Panc1 (cell line): ENCODE results near the gene DALRD3. TPM values are rescaled to one million over a fixed set of nuclear protein-coding genes. Genes with fewer than 3 reads are reported as not detected.

ENCODE experiments used
- ATAC-seq: fragments of 200-7000 bp; cut with Tn5 transposase; 2 replicates; pipeline ENCODE4 v1.9.1; 2020; ENCODE audit warnings: mild to moderate bottlenecking, moderate library complexity
- BruUV-seq: library from RNA; stranded (reverse); fragments of 400-500 nt; replicated peaks from 2 replicates; lab custom pipeline; 2021; lab: Mats Ljungman, UMichigan
- CTCF ChIA-PET: fragments of 300-600 bp; sonication (Branson Sonifier 250); formaldehyde crosslinking; loops from one replicate; lab custom pipeline; 2022; ENCODE audit warnings: antibody characterized with exemption; lab: Charles Lee
- POLR2A ChIA-PET: fragments of 300-600 bp; sonication (Branson Sonifier 250); formaldehyde crosslinking; loops from one replicate; lab custom pipeline; 2022; ENCODE audit warnings: antibody characterized with exemption; lab: Charles Lee
- DNase-seq: peaks from one replicate; pipeline ENCODE4 v3.0.0-alpha.2; 2010; ENCODE audit warnings: low read depth, low spot score
- H3K27ac ChIP-seq: 2 replicates; pipeline ENCODE4 v1.5.1; 2011; ENCODE audit warnings: mild to moderate bottlenecking, low read length, inconsistent platforms
- H3K27me3 ChIP-seq: fragments of 200-500 bp; sonication (Bioruptor generic); 2 replicates; pipeline ENCODE4 v1.6.0; 2014; ENCODE audit warnings: low read length, inconsistent platforms; ENCODE audit not compliant: control insufficient read depth, insufficient read depth
- H3K36me3 ChIP-seq: fragments of 200-500 bp; sonication (Bioruptor generic); 2 replicates; pipeline ENCODE4 v1.5.1; 2014; ENCODE audit warnings: inconsistent platforms, mild to moderate bottlenecking, low read length, moderate library complexity; ENCODE audit not compliant: control insufficient read depth, insufficient read depth
- H3K4me1 ChIP-seq: 2 replicates; pipeline ENCODE4 v1.5.1; 2011; ENCODE audit warnings: inconsistent platforms, mild to moderate bottlenecking, low read length, moderate library complexity; ENCODE audit not compliant: control insufficient read depth, insufficient read depth
- H3K4me3 ChIP-seq, 2 experiments: 2 replicates each; pipeline ENCODE4 v1.5.1; 2011 to 2012; ENCODE audit warnings: low read depth in 2 of 2, low read length in 2 of 2, mild to moderate bottlenecking in 2 of 2, inconsistent platforms in 1 of 2, moderate library complexity in 1 of 2
- H3K9me3 ChIP-seq: fragments of 200-500 bp; sonication (Bioruptor generic); 2 replicates; pipeline ENCODE4 v1.5.1; 2014; ENCODE audit warnings: low read depth, mild to moderate bottlenecking, inconsistent platforms, low read length, moderate library complexity; ENCODE audit not compliant: control insufficient read depth, insufficient read depth
- CTCF ChIP-seq: fragments of 450-650 bp; IDR thresholded peaks from 2 replicates; pipeline ENCODE4 v1.5.1; 2017; ENCODE audit warnings: mild to moderate bottlenecking
- POLR2AphosphoS5 ChIP-seq: IDR thresholded peaks from 2 replicates; pipeline ENCODE4 v1.6.1; 2012; ENCODE audit warnings: mild to moderate bottlenecking, low read depth, low read length, moderate library complexity
- REST ChIP-seq, 2 experiments: IDR thresholded peaks; 2 replicates each; pipeline ENCODE4 v1.6.1; 2011 to 2012; ENCODE audit warnings: low read depth in 2 of 2, control low read depth in 1 of 2, low read length in 1 of 2, mild to moderate bottlenecking in 1 of 2, moderate library complexity in 1 of 2; ENCODE audit not compliant: insufficient read depth in 1 of 2
- SIN3A ChIP-seq: IDR thresholded peaks from 2 replicates; pipeline ENCODE4 v1.6.1; 2012; ENCODE audit warnings: low read depth, mild to moderate bottlenecking, low read length, moderate library complexity, borderline replicate concordance; ENCODE audit not compliant: insufficient read depth
- TCF7L2 ChIP-seq: IDR thresholded peaks from 2 replicates; pipeline ENCODE4 v1.6.1; 2011; ENCODE audit warnings: mild to moderate bottlenecking, low read depth, low read length, inconsistent platforms
- in situ Hi-C: cut with HindIII; loops from 2 replicates; pipeline ENCODE4 v1.10.0; 2016; ENCODE audit warnings: low sequenced_read_pairs, low pct_unique_long_range_greater_than_20kb
- intact Hi-C: fragments of 100-400 bp; cut with micrococcal nuclease; formaldehyde crosslinking; loops from one replicate; pipeline ENCODE4 v1.10.0; 2022; ENCODE audit not compliant: unreplicated experiment
- microRNA-seq: library from miRNA; unstranded; fragments of <30 nt; microRNA quantifications from one replicate; pipeline ENCODE4 v1.1.0, GENCODE V29; 2020; ENCODE audit not compliant: unreplicated experiment
- total RNA-seq: library from RNA; stranded (reverse); gene quantifications from one replicate; pipeline ENCODE4 v1.2.1, GENCODE V29; 2021; ENCODE audit not compliant: unreplicated experiment

Gene DALRD3
- total RNA-seq, 1 experiment from 2014 or later: 22.5 TPM

GRCh38 chr3:48966876-48967361 is 51.5 kb downstream of the DALRD3 start:
- H3K36me3 ChIP-seq: peaks cover 16% of the 10 kb centered on the region
- BruUV-seq: no TSS peak
- H3K27ac ChIP-seq: no peak overlapping the region
- intact Hi-C loops (no loop called here), in situ Hi-C loops (no loop called here)
- ATAC-seq (no peak), DNase-seq (no peak)
- H3K9me3 ChIP-seq: no peaks in the 10 kb centered on the region
- H3K4me3 ChIP-seq: no peak overlapping the region
- H3K4me1 ChIP-seq: no peaks in the 10 kb centered on the region
- TF ChIP-seq POLR2AphosphoS5 (no peak), REST (IDR thresholded peaks at IDR 0.05; ENCODE audit: insufficient read depth in 1 of 2, low read depth in 2 of 2, low read length in 1 of 2) (no peak), SIN3A (no peak), TCF7L2 (no peak), CTCF (no peak)
- no peaks in the 10 kb centered on the region for H3K27me3 ChIP-seq
- ChIA-PET CTCF (no interaction called here), POLR2A (no interaction called here)

- H3K27me3 ChIP-seq: no peaks in the 10 kb centered on the region
- CTCF ChIA-PET: no interaction called here
Measured at GRCh38 chr3:48966367-48966766, 52.0 kb downstream of the DALRD3 start.

More at GRCh38 chr3:48966367-48966766, 52.0 kb downstream of the DALRD3 start:
- Histone ChIP-seq H3K4me3 (no peak overlapping the region), H3K9me3 (no peaks in the 10 kb centered on the region), H3K4me1 (no peaks in the 10 kb centered on the region), H3K36me3 (peaks cover 16% of the 10 kb centered on the region), H3K27ac (no peak overlapping the region)
- DNase-seq: no peak
- in situ Hi-C loops (no loop called here), intact Hi-C loops (no loop called here)
- TF ChIP-seq SIN3A: no peak
- no peak for TF ChIP-seq TCF7L2
- TF ChIP-seq POLR2AphosphoS5: no peak
- TF ChIP-seq CTCF: no peak
- no peak for TF ChIP-seq REST (IDR thresholded peaks at IDR 0.05; ENCODE audit: insufficient read depth in 1 of 2, low read depth in 2 of 2, low read length in 1 of 2)
- POLR2A ChIA-PET: interaction anchor here (0.6 kb wide), 1 partner anchor 177 kb away, joined by 4 read pairs; no protein-coding TSS in a partner anchor
- no TSS peak for BruUV-seq
- no peak for ATAC-seq

Small RNAs within 50 kb of the gene (microRNA-seq; reads per million reads assigned to microRNA genes)
- gene MIR191: 31,770 reads per million, percentile 99 among the genes with 10 or more reads in this experiment
- gene MIR425: 19,994 reads per million, percentile 98 among the genes with 10 or more reads in this experiment

Other genes starting within 250 kb of the DALRD3 start
- gene PRKAR2A, start 170.7 kb downstream of the DALRD3 start, total RNA-seq: 85.4 TPM
- gene SLC25A20, start 119.7 kb downstream of the DALRD3 start, total RNA-seq: 12.2 TPM
- 77.0 TPM for gene ARIH2, start 99.7 kb downstream of the DALRD3 start, total RNA-seq
- 28.3 TPM for gene P4HTM, start 28.3 kb downstream of the DALRD3 start, total RNA-seq
- 142 TPM for gene WDR6, start 11.2 kb downstream of the DALRD3 start, total RNA-seq
- gene NDUFAF3, start 3.5 kb upstream of the DALRD3 start, total RNA-seq: 101 TPM
- gene IMPDH2, start 10.8 kb upstream of the DALRD3 start, total RNA-seq: 149 TPM
- 79.9 TPM for gene QRICH1, start 75.5 kb upstream of the DALRD3 start, total RNA-seq
- 186 TPM for gene QARS1, start 86.2 kb upstream of the DALRD3 start, total RNA-seq
- gene USP19, start 102.2 kb upstream of the DALRD3 start, total RNA-seq: 60.6 TPM
- gene LAMB2, start 114.5 kb upstream of the DALRD3 start, total RNA-seq: 189 TPM
- gene CCDC71, start 147.8 kb upstream of the DALRD3 start, total RNA-seq: 14.1 TPM
- 6.8 TPM for gene KLHDC8B, start 153.0 kb upstream of the DALRD3 start, total RNA-seq